Activated CD8-positive, alpha-beta memory T cell treated with anti-CD3 and anti-CD28 coated beads for 48 hours (primary cell): ENCODE measurements around the gene LRMDA.
"Not testable (repeated sequence)": the region's sequence is repeated elsewhere in the genome, so short reads cannot be mapped to it uniquely, and the experiment has no call there.

ENCODE experiments used
- DNase-seq, 3 experiments: peaks; one replicate each; pipeline ENCODE4 v3.0.0-alpha.2; 2020; ENCODE audit warnings: low read depth in 2 of 3, low spot score in 2 of 3

Gene LRMDA

GRCh38 chr10:76491216-76491615, 1059.8 kb downstream of the LRMDA start:
- no peak for DNase-seq

DNA sequence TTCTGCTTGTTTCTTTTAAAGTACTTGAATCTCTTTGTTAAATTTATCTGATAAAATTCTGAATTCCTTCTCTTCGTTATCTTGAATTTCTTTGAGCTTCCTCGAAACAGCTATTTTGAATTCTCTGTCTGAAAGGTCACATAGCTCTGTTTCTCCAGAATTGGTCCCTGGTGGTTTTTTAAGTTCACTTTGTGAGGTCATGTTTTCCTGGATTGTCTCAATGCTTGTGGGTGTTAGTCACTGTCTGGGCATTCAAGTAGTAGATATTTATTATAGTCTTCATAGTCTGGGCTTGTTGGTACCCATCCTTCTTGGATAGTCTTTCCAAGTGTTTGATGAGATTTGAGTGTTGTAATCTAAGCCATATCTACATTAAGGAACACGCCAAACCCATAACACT, 1060.6 kb downstream of the LRMDA start:
- no peak for DNase-seq

DNA sequence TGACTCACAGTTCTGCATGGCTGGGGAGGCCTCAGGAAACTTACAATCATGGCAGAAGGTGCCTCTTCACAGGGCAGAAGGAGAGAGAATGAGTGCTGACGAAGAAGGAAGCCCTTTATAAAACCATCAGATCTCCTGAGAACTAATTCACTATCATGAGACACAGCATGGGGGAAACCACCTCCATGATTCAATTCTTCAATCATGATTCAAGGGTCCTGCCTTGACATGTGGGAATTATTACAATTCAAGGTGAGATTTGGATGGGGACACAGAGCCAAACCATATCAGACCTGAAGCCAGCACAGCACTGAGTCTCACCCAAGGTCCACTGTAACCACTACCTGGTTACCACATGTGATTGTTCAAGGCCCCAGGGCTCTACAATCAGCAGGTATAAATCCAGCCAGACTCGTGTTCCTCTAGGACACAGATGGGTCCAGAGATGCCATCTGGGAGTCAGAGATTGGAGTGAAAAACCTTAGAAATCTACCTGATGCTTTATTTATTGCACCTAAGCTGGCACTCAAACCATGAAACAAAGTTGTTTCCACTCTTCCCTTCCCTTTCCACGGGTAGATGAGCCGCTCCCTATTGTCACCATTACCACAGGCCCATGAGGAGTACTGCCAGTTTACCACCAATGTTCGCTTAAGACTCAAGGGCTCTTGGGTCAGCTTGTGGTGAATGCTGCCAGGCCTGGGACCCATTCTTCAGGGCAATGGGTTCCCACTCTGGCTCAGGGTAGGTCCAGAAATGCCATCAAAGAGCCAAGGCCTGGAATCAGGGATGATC, 1061.5 kb downstream of the LRMDA start:
- DNase-seq, result no peak

DNA sequence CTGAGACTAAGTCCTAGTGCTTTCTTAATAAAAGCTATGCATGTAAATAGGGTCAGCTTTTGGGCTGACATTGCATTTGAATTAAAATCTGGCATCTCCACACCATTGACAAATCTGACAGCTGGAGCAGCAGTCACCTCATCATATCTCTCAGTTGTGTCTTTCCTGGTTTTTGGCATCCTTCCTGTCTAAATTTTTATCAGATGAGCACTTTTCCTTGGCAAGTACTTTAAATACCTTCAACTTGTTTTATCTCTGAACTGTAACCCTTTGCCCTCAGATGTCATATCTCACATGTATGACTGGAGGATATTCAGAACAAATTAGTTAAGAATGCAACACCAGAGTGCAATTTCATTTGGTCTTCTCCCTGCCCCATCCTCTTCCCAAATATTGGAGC, 1066.2 kb downstream of the LRMDA start:
- no peak for DNase-seq

GRCh38 chr10:76504823-76505222, 1073.4 kb downstream of the LRMDA start:
- DNase-seq, result no peak

- no peak for DNase-seq
Observed at GRCh38 chr10:76509446-76509845, 1078.0 kb downstream of the LRMDA start.

- no peak for DNase-seq
Observed at GRCh38 chr10:76514321-76514720, 1082.9 kb downstream of the LRMDA start.

GRCh38 chr10:76514869-76515268, 1083.4 kb downstream of the LRMDA start:
- no peak for DNase-seq

- DNase-seq, result no peak
Observed at GRCh38 chr10:76522547-76522946, 1091.1 kb downstream of the LRMDA start.

DNA sequence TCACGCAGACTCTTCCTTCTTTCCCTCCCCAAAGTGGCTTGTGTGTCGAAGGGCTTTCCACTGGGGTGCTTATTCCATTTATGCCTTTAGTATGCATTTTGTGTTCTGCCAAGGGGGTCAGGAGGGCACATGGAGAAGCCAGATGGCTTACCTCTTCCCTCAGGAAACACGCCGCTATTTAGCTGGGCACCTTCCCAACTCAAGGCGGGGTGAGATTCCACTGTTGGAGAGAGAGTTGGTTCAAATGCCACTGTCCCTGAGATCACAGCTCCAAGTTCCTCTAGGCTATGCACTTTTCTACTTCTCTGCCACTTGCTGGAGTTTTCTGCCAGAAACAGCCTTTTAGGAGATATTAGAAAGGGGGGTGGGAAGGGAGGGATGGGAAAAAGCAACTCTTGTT, 1091.8 kb downstream of the LRMDA start:
- no peak for DNase-seq

DNA sequence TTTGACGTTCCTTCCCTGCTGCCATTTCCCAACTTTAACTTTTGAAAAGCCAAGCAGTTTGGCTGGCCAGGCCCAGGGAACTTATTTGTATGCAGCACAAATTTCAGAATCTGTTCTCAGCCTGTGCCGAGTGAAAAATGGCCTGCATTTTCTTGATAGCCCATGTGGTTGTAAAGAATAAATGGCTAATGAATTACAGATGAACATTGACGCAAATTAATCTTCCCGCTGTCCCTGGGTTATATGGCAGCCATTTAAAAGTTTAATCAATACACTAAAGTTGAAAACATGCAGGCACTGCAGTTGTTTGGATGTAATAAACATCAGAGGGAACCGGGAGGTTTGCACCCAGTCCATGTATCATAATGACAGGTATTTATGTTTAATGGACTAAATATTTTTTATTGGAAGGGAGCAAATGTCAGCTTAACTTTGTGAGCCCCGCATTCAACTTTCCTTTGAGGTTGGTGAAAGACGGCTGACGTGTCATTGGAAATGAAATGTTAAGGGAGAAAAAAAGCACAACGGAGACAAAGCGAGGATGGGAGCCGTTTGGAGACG, 1092.4 kb downstream of the LRMDA start:
- DNase-seq, result no peak

DNA sequence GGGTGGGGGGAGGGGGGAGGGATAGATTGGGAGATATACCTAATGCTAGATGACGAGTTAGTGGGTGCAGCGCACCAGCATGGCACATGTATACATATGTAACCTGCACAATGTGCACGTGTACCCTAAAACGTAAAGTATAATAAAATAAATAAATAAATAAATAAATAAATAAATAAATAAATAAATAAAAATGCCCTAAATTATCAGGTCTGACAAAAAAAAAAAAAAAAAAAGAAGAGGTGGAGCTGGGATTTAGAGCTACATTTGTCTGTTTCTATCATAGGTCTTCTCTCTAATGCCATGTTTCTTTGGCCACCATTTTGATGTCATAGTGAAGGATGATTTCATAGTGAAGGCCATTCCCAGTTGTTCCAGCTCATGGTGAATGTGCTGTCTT, 1095.4 kb downstream of the LRMDA start:
- not testable (repeated sequence) for DNase-seq

- no peak for DNase-seq
Observed at GRCh38 chr10:76540331-76540730, 1108.9 kb downstream of the LRMDA start.

- DNase-seq, result no peak
Observed at GRCh38 chr10:76540786-76541185, 1109.4 kb downstream of the LRMDA start.

- DNase-seq, result no peak
Observed at GRCh38 chr10:76541852-76542251, 1110.4 kb downstream of the LRMDA start.

DNA sequence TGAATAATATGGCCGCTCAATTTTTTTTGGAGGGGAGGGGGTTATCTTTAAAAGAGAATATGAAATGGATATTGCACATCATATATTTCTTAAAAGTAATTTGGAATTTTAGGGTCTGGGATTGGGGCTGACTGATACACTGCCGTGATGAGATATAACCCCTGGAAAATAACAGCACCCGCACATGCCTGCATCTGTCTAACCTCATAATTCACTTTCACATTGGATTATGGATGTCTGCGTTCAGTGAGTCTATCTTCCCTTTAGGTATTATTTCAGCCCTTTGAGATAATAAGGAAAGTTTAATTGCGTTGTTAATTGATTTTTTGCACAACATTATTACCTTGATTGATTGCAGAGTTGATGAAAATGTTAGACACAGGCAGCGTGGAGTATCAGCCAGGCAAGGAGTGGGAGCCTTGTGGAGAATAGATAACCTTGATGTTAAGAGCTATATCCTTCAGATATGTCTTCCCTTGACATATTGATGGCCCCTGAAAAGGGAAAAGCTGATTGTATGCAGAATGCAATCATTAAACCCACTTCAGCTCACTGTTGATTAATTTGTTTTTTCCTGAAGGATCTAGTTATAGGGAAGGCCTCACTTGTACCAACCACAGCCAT, 1111.0 kb downstream of the LRMDA start:
- no peak for DNase-seq

- no peak for DNase-seq
Observed at GRCh38 chr10:76543655-76544054, 1112.2 kb downstream of the LRMDA start.

GRCh38 chr10:76544789-76545188, 1113.4 kb downstream of the LRMDA start:
- no peak for DNase-seq

DNA sequence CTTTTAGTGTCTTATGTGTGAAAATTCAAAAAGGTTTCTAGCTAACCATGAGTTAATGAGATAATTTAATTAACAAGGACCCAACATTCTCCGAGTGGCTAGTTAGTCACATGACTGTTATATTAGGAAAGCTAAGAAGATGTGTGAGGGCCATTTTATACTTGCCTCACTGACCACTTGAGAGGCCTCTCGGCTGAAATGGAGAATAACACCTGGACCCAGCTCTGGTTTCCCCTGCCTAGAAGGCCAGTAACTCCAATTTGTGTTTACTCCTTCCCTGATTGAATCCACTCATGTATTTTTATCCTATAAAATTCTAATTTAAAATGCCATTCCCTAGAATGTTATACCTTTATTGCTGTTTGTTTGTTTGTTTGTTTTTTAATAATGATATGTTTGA, 1115.0 kb downstream of the LRMDA start:
- no peak for DNase-seq

DNA sequence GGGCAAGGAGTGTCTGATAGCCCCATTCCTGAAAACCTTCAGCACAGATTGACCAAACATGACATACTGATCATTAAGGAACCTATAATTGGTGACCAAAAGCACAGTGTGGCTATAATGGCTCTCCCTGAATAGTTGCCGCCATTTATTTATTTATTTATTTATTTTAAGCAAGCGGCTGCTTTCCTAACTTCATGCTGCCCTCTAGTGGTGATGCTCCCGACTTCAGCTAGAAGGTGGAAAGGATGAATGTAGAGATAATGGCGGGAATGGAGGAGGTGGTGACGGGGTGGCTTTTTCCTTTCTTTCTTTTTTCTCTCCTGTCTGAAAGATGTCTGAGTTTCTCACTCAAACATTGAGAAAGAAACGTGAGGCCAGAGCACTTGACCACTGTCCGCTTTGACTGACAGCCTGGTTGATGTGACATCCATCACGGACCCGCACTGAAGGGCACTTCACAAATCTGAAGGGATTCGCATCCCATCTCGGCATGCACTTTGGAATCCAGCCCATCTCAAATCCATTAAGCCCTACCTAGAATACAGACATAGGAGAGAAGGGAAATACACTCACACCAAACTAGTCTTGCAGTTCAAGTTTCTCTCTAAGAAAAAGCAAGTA, 1116.0 kb downstream of the LRMDA start:
- peak in 2 of 3 experiments; percentile 9 to 35 for DNase-seq

DNA sequence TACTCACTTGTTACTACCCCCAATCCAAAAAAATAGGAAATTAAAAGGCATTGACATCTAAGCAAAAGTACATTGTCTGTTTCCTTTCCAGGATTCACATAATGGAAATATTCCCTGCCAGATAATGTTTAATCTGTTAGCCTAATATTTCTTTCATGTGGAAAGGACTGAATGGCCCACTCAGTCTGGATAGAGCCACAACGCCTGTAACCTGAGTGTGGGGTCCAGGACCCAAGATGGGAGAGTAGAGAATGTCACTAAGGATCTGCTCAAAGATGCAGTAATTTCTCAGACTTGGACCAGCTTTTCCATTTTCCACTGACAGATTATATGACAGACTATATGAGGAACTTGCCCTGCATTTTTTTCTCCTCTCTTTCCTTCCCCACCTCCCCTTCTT, 1117.3 kb downstream of the LRMDA start:
- DNase-seq, result no peak

GRCh38 chr10:76549171-76549570, 1117.7 kb downstream of the LRMDA start:
- no peak for DNase-seq
